ENCODE results near the gene NPR3.

DNA sequence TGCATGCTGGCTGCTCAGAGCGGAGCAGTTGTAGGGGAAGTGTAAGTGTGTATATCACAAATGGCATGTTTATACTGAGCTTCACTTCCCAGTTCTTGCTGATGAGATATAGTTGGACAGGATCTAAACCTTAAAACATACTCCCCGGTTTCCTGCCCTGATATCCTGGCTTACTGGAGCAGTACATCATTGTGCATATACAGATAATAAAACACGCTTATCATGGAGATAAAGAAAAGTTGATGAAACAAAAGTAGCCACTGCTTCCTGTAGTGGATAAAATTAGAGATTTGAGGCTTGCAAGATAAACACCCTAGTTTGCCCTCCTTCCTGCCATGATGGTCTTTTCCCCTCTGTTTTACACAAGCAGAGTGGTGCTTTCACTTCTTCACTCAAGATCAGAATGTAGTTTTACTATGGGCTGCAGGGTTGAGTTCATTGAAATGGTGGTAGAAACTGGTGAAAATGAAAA is 15.0 kb downstream of the NPR3 start:
- TF ChIP-seq, protein P1, sequence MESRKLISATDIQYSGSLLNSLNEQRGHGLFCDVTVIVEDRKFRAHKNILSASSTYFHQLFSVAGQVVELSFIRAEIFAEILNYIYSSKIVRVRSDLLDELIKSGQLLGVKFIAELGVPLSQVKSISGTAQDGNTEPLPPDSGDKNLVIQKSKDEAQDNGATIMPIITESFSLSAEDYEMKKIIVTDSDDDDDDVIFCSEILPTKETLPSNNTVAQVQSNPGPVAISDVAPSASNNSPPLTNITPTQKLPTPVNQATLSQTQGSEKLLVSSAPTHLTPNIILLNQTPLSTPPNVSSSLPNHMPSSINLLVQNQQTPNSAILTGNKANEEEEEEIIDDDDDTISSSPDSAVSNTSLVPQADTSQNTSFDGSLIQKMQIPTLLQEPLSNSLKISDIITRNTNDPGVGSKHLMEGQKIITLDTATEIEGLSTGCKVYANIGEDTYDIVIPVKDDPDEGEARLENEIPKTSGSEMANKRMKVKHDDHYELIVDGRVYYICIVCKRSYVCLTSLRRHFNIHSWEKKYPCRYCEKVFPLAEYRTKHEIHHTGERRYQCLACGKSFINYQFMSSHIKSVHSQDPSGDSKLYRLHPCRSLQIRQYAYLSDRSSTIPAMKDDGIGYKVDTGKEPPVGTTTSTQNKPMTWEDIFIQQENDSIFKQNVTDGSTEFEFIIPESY (IDR thresholded peaks at IDR 0.05): no peak
- no peak for TF ChIP-seq TAF1 (conservative IDR thresholded peaks at IDR 0.05)

Measured in liver (tissue), 2 donors.